ENCODE results near the gene TNFSF12. TPM values are rescaled to one million over a fixed set of nuclear protein-coding genes. Genes with fewer than 3 reads are reported as not detected.

The TNFSF12 gene
- polyA plus RNA-seq, 1 of the 3 experiments (the other 2 are of a cell fraction): 47.6 TPM

DNA sequence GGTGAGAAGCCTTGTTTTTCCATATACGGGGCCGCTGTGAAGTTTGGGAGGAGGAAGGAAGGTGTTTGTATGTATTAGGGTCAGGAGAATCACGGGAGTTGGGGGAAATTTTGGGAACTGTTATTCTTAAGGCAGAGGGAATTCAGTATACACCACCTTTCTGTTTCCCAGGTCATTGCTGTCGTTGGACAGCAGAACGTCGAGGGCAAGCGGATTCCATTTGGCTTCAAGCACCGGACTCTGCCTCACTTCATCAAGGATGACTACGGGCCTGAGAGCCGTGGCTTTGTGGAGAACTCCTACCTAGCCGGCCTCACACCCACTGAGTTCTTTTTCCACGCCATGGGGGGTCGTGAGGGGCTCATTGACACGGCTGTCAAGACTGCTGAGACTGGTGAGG, 47.1 kb upstream of the TNFSF12 start:
- peaks cover 62 to 76% of the 10 kb centered on the region in 2 experiments for H3K36me3 ChIP-seq (replicated peaks in 1 of 2; ENCODE audit: control insufficient read depth in 1 of 2, insufficient read depth in 2 of 2, low read length in 1 of 2)
- TF ChIP-seq POLR2AphosphoS5 (IDR thresholded peaks at IDR 0.05; ENCODE audit: low read depth, low read length): no peak
- no peak for TF ChIP-seq RXRA (IDR thresholded peaks at IDR 0.05; ENCODE audit: borderline replicate concordance, low read depth)
- no peak for TF ChIP-seq CTCF (IDR thresholded peaks at IDR 0.05)
- no peak for TF ChIP-seq NFIC (IDR thresholded peaks at IDR 0.05; ENCODE audit: borderline replicate concordance)
- TF ChIP-seq, protein P1, sequence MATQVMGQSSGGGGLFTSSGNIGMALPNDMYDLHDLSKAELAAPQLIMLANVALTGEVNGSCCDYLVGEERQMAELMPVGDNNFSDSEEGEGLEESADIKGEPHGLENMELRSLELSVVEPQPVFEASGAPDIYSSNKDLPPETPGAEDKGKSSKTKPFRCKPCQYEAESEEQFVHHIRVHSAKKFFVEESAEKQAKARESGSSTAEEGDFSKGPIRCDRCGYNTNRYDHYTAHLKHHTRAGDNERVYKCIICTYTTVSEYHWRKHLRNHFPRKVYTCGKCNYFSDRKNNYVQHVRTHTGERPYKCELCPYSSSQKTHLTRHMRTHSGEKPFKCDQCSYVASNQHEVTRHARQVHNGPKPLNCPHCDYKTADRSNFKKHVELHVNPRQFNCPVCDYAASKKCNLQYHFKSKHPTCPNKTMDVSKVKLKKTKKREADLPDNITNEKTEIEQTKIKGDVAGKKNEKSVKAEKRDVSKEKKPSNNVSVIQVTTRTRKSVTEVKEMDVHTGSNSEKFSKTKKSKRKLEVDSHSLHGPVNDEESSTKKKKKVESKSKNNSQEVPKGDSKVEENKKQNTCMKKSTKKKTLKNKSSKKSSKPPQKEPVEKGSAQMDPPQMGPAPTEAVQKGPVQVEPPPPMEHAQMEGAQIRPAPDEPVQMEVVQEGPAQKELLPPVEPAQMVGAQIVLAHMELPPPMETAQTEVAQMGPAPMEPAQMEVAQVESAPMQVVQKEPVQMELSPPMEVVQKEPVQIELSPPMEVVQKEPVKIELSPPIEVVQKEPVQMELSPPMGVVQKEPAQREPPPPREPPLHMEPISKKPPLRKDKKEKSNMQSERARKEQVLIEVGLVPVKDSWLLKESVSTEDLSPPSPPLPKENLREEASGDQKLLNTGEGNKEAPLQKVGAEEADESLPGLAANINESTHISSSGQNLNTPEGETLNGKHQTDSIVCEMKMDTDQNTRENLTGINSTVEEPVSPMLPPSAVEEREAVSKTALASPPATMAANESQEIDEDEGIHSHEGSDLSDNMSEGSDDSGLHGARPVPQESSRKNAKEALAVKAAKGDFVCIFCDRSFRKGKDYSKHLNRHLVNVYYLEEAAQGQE (IDR thresholded peaks at IDR 0.05; ENCODE audit: low read depth, low read length): no peak
- TF ChIP-seq, protein P2, sequence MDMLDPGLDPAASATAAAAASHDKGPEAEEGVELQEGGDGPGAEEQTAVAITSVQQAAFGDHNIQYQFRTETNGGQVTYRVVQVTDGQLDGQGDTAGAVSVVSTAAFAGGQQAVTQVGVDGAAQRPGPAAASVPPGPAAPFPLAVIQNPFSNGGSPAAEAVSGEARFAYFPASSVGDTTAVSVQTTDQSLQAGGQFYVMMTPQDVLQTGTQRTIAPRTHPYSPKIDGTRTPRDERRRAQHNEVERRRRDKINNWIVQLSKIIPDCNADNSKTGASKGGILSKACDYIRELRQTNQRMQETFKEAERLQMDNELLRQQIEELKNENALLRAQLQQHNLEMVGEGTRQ (IDR thresholded peaks at IDR 0.05; ENCODE audit: borderline replicate concordance, low read depth, low read length): no peak
- no peak for TF ChIP-seq RAD21 (IDR thresholded peaks at IDR 0.05; ENCODE audit: low read length)
- TF ChIP-seq MAX (IDR thresholded peaks at IDR 0.05; ENCODE audit: low read depth): no peak
- TF ChIP-seq TEAD4 (IDR thresholded peaks at IDR 0.05; ENCODE audit: borderline replicate concordance, insufficient read depth): no peak
- no peak for TF ChIP-seq MEF2A (IDR thresholded peaks at IDR 0.05; ENCODE audit: borderline replicate concordance, low read depth)
- DNase-seq: no peak
- no peak overlapping the region for H3K9ac ChIP-seq
- no peaks in the 10 kb centered on the region for H3K27me3 ChIP-seq (ENCODE audit: insufficient read depth)
- no peaks in the 10 kb centered on the region for H3F3A ChIP-seq (replicated peaks; ENCODE audit: insufficient read depth)
- no peak overlapping the region for H3K27ac ChIP-seq (ENCODE audit: low read depth in 2 of 2, low read length in 1 of 2)
- H3K4me3 ChIP-seq (ENCODE audit: low read depth in 2 of 2, low read length in 1 of 2): no peak overlapping the region
- H3K4me1 ChIP-seq (ENCODE audit: control insufficient read depth in 1 of 2, insufficient read depth in 2 of 2, low read depth in 1 of 2, low read length in 1 of 2): no peaks in the 10 kb centered on the region
- no peaks in the 10 kb centered on the region for H3K9me3 ChIP-seq
- H4K20me1 ChIP-seq (ENCODE audit: insufficient read depth): peaks cover 4% of the 10 kb centered on the region; the same call in 1 of the 2 replicates
- ChIA-PET POLR2A (no interaction called here), CTCF (interaction anchor here (1.0 to 3.2 kb wide), 5 partner anchors 11 to 146 kb away, joined by 3 to 15 read pairs (median 7); no protein-coding TSS in a partner anchor)
- no peak overlapping the region for H3K4me2 ChIP-seq
- peaks cover 15% of the 10 kb centered on the region for H3K79me2 ChIP-seq (ENCODE audit: insufficient read depth)
- no peak overlapping the region for H2AFZ ChIP-seq (ENCODE audit: low read depth)
- H3K9me2 ChIP-seq: no peaks in the 10 kb centered on the region
- WGBS (ENCODE audit: low lambda C conversion rate): 90% methylated on average over 13 of the region's 14 CpGs
